Activated gamma-delta T cell treated with Interleukin-2 at 50 U/mL for 16 hours (primary cell): ENCODE measurements around the gene BTBD9.

Experiments used
- DNase-seq: peaks from one replicate; pipeline ENCODE4 v3.0.0-alpha.2; 2020

The BTBD9 gene

GRCh38 chr6:38271081-38271480, 368.6 kb downstream of the BTBD9 start:
- no peak for DNase-seq

GRCh38 chr6:38270367-38270766, 369.4 kb downstream of the BTBD9 start:
- DNase-seq = no peak

- no peak for DNase-seq
Measured at GRCh38 chr6:38269461-38270172, 370.1 kb downstream of the BTBD9 start.

- no peak for DNase-seq
Measured at GRCh38 chr6:38268342-38268741, 371.4 kb downstream of the BTBD9 start.

- DNase-seq = no peak
Measured at GRCh38 chr6:38266921-38267354, 372.8 kb downstream of the BTBD9 start.

- no peak for DNase-seq
Measured at GRCh38 chr6:38264605-38265004, 375.1 kb downstream of the BTBD9 start.

GRCh38 chr6:38262609-38263008, 377.1 kb downstream of the BTBD9 start:
- no peak for DNase-seq

- DNase-seq = no peak
Measured at GRCh38 chr6:38262026-38262425, 377.7 kb downstream of the BTBD9 start.

GRCh38 chr6:38261626-38262025, 378.1 kb downstream of the BTBD9 start:
- DNase-seq = no peak

GRCh38 chr6:38259736-38260135, 380.0 kb downstream of the BTBD9 start:
- no peak for DNase-seq

GRCh38 chr6:38248500-38249234, 391.1 kb downstream of the BTBD9 start:
- no peak for DNase-seq

- DNase-seq = no peak
Measured at GRCh38 chr6:38245295-38245694, 394.4 kb downstream of the BTBD9 start.

- DNase-seq = no peak
Measured at GRCh38 chr6:38244869-38245268, 394.9 kb downstream of the BTBD9 start.

GRCh38 chr6:38241200-38241871, 398.4 kb downstream of the BTBD9 start:
- no peak for DNase-seq

GRCh38 chr6:38239719-38240451, 399.8 kb downstream of the BTBD9 start:
- DNase-seq = no peak

- DNase-seq = no peak
Measured at GRCh38 chr6:38236631-38237030, 403.1 kb downstream of the BTBD9 start.

- DNase-seq = no peak
Measured at GRCh38 chr6:38234934-38235682, 404.6 kb downstream of the BTBD9 start.

- DNase-seq = no peak
Measured at GRCh38 chr6:38234141-38234540, 405.6 kb downstream of the BTBD9 start.

GRCh38 chr6:38233161-38233791, 406.5 kb downstream of the BTBD9 start:
- DNase-seq = no peak

GRCh38 chr6:38225766-38226165, 414.0 kb downstream of the BTBD9 start:
- DNase-seq = no peak

- DNase-seq = no peak
Measured at GRCh38 chr6:38221251-38221650, 418.5 kb downstream of the BTBD9 start.
